Fibroblast of lung (primary cell): ENCODE results near the gene GGCT. TPM values are rescaled to one million over a fixed set of nuclear protein-coding genes. Genes with fewer than 3 reads are reported as not detected.

Source experiments
- DNase-seq, 2 donors: peaks; one replicate each; pipeline versions ENCODE4 v3.0.0 to v3.0.0-alpha.2; 2010; ENCODE audit warnings: low read depth in 2 of 2
- H2AFZ ChIP-seq: 2 replicates; pipeline ENCODE4 v1.5.1; 2012; ENCODE audit warnings: low read length, control low read depth, inconsistent platforms
- H3K27ac ChIP-seq: 2 replicates; pipeline ENCODE4 v1.5.1; 2011; ENCODE audit warnings: low read length, control low read depth; ENCODE audit not compliant: insufficient read depth
- H3K27me3 ChIP-seq: 2 replicates; pipeline ENCODE4 v1.5.1; 2011; ENCODE audit warnings: mild to moderate bottlenecking, low read length; ENCODE audit not compliant: control insufficient read depth, insufficient read depth
- H3K36me3 ChIP-seq: 2 replicates; pipeline ENCODE4 v1.5.1; 2011; ENCODE audit warnings: low read length; ENCODE audit not compliant: control insufficient read depth, insufficient read depth
- H3K4me1 ChIP-seq: 2 replicates; pipeline ENCODE4 v1.5.1; 2011; ENCODE audit warnings: low read length; ENCODE audit not compliant: control insufficient read depth, insufficient read depth; ENCODE audit errors: extremely low read depth
- H3K4me2 ChIP-seq: 2 replicates; pipeline ENCODE4 v1.5.1; 2011; ENCODE audit warnings: low read length, control low read depth; ENCODE audit not compliant: insufficient read depth; ENCODE audit errors: extremely low read depth
- H3K4me3 ChIP-seq, 4 experiments: fragments of 200-600 bp in 1 of 4; sonication (generic) in 1 of 4; replicated peaks in 1 of 4; 2 replicates each; pipeline ENCODE4 v1.5.1; 2011 to 2016; ENCODE audit warnings: low read length in 4 of 4, low read depth in 3 of 4, mild to moderate bottlenecking in 3 of 4, control low read depth in 2 of 4, inconsistent platforms in 1 of 4, mixed read lengths in 1 of 4; ENCODE audit not compliant: insufficient read depth in 1 of 4; ENCODE audit errors: control extremely low read depth in 1 of 4
- H3K79me2 ChIP-seq: 2 replicates; pipeline ENCODE4 v1.5.1; 2012; ENCODE audit warnings: mild to moderate bottlenecking, low read length, inconsistent platforms; ENCODE audit not compliant: control insufficient read depth, insufficient read depth
- H3K9ac ChIP-seq: 2 replicates; pipeline ENCODE4 v1.5.1; 2011; ENCODE audit warnings: mild to moderate bottlenecking, low read length, control low read depth; ENCODE audit not compliant: insufficient read depth
- H3K9me3 ChIP-seq: 2 replicates; pipeline ENCODE4 v1.5.1; 2012; ENCODE audit warnings: low read depth, low read length; ENCODE audit not compliant: control insufficient read depth, insufficient read depth
- H4K20me1 ChIP-seq: 2 replicates; pipeline ENCODE4 v1.5.1; 2011; ENCODE audit warnings: low read length; ENCODE audit not compliant: control insufficient read depth, insufficient read depth; ENCODE audit errors: extremely low read depth
- CTCF ChIP-seq, 2 donors: IDR thresholded peaks in 1 of 2; conservative IDR thresholded peaks in 1 of 2; 1 replicate in 1 of 2; 2 replicates in 1 of 2; pipeline ENCODE4 v1.5.1; 2011 to 2012; ENCODE audit warnings: low read length in 2 of 2, control low read depth in 1 of 2, inconsistent platforms in 1 of 2, low read depth in 1 of 2, mild to moderate bottlenecking in 1 of 2
- EZH2 ChIP-seq: IDR thresholded peaks from 2 replicates; pipeline ENCODE4 v1.5.1; 2012; ENCODE audit warnings: low read length, control low read depth, mild to moderate bottlenecking; ENCODE audit errors: missing control alignments
- polyA plus RNA-seq, 2 donors: library from polyadenylated mRNA; depleted of rRNA in 1 of 2; stranded (reverse) in 1 of 2; unstranded in 1 of 2; fragments of >200 nt; gene quantifications; 2 replicates each; pipeline ENCODE4 v1.2.1, GENCODE V29; 2011 to 2012; ENCODE audit warnings: missing spikeins in 1 of 2
- total RNA-seq: library from RNA; depleted of rRNA; stranded (reverse); fragments of >200 nt; gene quantifications from 2 replicates; pipeline ENCODE4 v1.2.1, GENCODE V29; 2014

Gene GGCT
- total and polyA plus RNA-seq, 2 donors (not counting 1 experiment from before 2014, with no cell fraction given) = 21.6 to 24.6 TPM

- peak overlapping the region; percentile 42 for H3K4me2 ChIP-seq
- no peak for TF ChIP-seq CTCF (conservative IDR thresholded peaks at IDR 0.05 in 1 of 2, IDR thresholded peaks at IDR 0.05 in 1 of 2; ENCODE audit: low read depth in 1 of 2, low read length in 2 of 2)
- no peak for TF ChIP-seq EZH2
- no peaks in the 10 kb centered on the region for H4K20me1 ChIP-seq
Measured at GRCh38 chr7:30505174-30505697, 607 bp upstream of the GGCT start.

GRCh38 chr7:30503274-30504212, 1.1 kb downstream of the GGCT start:
- no peaks in the 10 kb centered on the region for H3K27me3 ChIP-seq
- H2AFZ ChIP-seq = peak overlapping the region; percentile 92
- H4K20me1 ChIP-seq = no peaks in the 10 kb centered on the region
- H3K4me1 ChIP-seq = no peaks in the 10 kb centered on the region
- H3K27ac ChIP-seq = peak overlapping the region; percentile 70
- peak overlapping the region; percentile 71 for H3K9ac ChIP-seq
- peaks cover 24% of the 10 kb centered on the region for H3K79me2 ChIP-seq
- DNase-seq = peak; percentile 2 to 9
- TF ChIP-seq CTCF (conservative IDR thresholded peaks at IDR 0.05 in 1 of 2, IDR thresholded peaks at IDR 0.05 in 1 of 2; ENCODE audit: low read depth in 1 of 2, low read length in 2 of 2) (no peak), EZH2 (no peak)
- peak overlapping the region; percentile 82 for H3K4me2 ChIP-seq
- H3K4me3 ChIP-seq = peak overlapping the region; percentile 61 to 97 (median 89)
- H3K36me3 ChIP-seq = no peaks in the 10 kb centered on the region
- H3K9me3 ChIP-seq = no peaks in the 10 kb centered on the region

More at GRCh38 chr7:30505174-30505697, 607 bp upstream of the GGCT start:
- Histone ChIP-seq H2AFZ (peak overlapping the region; percentile 53), H3K9ac (peak overlapping the region; percentile 34), H3K4me1 (no peaks in the 10 kb centered on the region), H3K9me3 (no peaks in the 10 kb centered on the region), H3K27me3 (no peaks in the 10 kb centered on the region), H3K79me2 (peaks cover 24% of the 10 kb centered on the region), H3K36me3 (no peaks in the 10 kb centered on the region), H3K27ac (peak overlapping the region; percentile 70), H3K4me3 (peak overlapping the region; percentile 61 to 97 (median 89))
- no peak for DNase-seq

GRCh38 chr7:30502470-30503251, 2.0 kb downstream of the GGCT start:
- no peaks in the 10 kb centered on the region for H3K27me3 ChIP-seq
- no peaks in the 10 kb centered on the region for H4K20me1 ChIP-seq
- H3K27ac ChIP-seq = no peak overlapping the region
- no peak for DNase-seq
- no peaks in the 10 kb centered on the region for H3K9me3 ChIP-seq
- H3K4me1 ChIP-seq = no peaks in the 10 kb centered on the region
- H3K79me2 ChIP-seq = peaks cover 24% of the 10 kb centered on the region
- no peak overlapping the region for H2AFZ ChIP-seq
- no peak for TF ChIP-seq EZH2
- no peak for TF ChIP-seq CTCF (conservative IDR thresholded peaks at IDR 0.05 in 1 of 2, IDR thresholded peaks at IDR 0.05 in 1 of 2; ENCODE audit: low read depth in 1 of 2, low read length in 2 of 2)
- H3K9ac ChIP-seq = no peak overlapping the region
- H3K4me3 ChIP-seq = peak overlapping the region in 1 of 4 experiments; percentile 97
- no peak overlapping the region for H3K4me2 ChIP-seq
- H3K36me3 ChIP-seq = no peaks in the 10 kb centered on the region
